ENCODE data around the gene HMCN2.

Gene HMCN2

DNA sequence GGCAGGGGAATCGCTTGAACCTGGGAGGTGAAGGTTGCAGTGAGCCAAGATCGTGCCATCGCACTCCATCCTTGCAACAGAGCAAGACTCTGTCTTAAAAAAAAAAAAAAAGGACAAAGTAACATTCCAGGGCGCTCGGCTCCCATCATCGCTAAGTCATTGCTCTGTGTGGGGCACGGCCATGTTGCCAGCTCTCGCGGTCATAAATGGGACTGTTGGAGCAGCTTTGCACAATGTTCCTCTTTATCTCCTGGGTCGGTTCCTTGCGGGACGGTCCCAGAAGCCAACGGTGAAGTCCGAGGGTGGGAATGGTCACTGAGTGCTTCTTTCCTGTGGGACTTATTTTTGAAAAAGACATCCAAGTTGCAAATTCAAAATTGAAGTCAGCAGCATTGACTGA, 65.5 kb downstream of the HMCN2 start:
- TF ChIP-seq, protein P1, sequence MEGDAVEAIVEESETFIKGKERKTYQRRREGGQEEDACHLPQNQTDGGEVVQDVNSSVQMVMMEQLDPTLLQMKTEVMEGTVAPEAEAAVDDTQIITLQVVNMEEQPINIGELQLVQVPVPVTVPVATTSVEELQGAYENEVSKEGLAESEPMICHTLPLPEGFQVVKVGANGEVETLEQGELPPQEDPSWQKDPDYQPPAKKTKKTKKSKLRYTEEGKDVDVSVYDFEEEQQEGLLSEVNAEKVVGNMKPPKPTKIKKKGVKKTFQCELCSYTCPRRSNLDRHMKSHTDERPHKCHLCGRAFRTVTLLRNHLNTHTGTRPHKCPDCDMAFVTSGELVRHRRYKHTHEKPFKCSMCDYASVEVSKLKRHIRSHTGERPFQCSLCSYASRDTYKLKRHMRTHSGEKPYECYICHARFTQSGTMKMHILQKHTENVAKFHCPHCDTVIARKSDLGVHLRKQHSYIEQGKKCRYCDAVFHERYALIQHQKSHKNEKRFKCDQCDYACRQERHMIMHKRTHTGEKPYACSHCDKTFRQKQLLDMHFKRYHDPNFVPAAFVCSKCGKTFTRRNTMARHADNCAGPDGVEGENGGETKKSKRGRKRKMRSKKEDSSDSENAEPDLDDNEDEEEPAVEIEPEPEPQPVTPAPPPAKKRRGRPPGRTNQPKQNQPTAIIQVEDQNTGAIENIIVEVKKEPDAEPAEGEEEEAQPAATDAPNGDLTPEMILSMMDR (IDR thresholded peaks at IDR 0.05; ENCODE audit: insufficient read depth, low read depth, low read length, missing control alignments), result no peak
- H3K4me3 ChIP-seq (ENCODE audit: low read depth, low read length), result no peak overlapping the region
- no peak for DNase-seq (ENCODE audit: low read depth)

DNA sequence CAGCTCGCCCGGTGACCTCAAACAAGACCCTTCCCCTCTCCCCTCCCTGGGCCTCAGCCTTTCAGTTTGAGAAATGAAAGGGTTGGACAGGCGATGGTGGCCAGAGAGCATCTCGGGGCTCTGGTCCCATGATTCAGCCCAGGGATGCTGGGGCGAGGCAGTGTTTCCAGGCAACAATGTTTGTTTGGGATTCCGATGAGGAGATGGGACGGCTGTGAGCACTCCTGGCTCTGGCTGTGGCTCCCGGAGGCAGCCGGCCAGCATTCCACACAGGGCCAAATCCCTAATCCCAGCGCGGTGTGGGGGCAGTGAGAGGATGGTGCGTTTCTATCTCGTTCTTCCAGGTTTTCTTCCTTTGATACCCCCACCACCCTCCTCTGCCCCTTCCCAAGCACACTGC, 66.0 kb downstream of the HMCN2 start:
- DNase-seq (ENCODE audit: low read depth), result no peak
- no peak overlapping the region for H3K4me3 ChIP-seq (ENCODE audit: low read depth, low read length)
- TF ChIP-seq, protein P1 (IDR thresholded peaks at IDR 0.05; ENCODE audit: insufficient read depth, low read depth, low read length, missing control alignments), result no peak

DNA sequence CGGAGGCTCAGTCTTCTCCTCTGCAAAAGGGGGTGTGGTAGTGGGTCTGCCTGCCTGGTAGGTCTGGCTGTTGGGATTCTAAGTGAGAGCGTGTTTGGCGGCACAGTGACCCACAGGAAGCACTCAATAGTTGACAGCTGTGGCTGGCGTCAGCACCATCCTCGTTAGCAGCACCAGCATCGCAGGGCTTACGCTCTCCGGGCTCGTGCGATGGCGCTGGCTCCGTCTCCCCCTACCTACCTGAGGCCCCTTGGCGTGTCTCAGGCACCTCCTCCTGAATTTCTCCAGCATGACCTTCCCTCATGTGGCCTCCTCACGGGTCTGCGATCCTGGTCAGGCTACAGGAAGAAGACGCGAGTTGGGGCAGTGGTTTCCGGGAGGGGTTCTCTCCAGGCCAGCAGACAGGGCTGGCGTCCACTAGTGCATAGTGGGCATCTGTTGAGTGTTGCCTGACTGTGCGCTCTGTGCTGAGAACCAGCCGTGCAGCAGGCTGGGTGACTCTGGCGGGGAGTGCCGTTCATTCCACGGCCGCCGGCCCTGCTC, 66.9 kb downstream of the HMCN2 start:
- no peak overlapping the region for H3K4me3 ChIP-seq (ENCODE audit: low read depth, low read length)
- DNase-seq (ENCODE audit: low read depth), result no peak
- TF ChIP-seq, protein P1 (IDR thresholded peaks at IDR 0.05; ENCODE audit: insufficient read depth, low read depth, low read length, missing control alignments), result no peak

DNA sequence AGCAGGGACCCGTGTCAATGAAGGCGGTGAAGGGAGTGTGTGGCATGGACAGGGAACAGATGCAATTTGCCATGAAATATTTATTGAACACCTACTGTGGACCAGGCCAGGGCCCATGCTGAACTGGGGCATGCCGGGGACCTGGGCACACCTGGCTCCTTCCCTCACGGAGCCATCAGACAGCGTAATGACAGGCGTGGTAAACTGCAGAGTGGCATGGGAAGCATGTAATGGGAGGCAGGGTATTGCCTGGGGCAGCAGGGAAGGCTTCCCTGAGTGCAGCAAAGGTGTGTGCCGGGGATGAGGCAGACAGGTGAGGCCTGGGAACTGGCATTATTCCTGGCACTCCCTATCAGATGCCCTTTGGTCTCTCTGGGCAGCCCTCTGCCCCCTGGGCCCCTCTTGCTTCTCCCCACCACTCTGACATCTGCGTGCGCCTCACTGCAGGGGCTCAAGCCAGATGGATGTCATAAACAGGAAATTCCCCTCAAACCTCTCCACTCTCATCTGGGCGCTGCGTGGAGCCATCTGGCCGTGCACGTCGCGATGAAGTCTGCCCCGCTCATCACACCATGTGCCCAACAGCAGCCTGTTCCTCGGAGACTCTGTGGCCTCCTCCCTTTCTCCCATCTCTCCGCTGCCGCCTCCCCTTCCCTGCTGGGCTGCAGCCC, 67.6 kb downstream of the HMCN2 start:
- H3K4me3 ChIP-seq (ENCODE audit: low read depth, low read length), result no peak overlapping the region
- TF ChIP-seq, protein P1 (IDR thresholded peaks at IDR 0.05; ENCODE audit: insufficient read depth, low read depth, low read length, missing control alignments), result no peak
- DNase-seq (ENCODE audit: low read depth), result no peak

DNA sequence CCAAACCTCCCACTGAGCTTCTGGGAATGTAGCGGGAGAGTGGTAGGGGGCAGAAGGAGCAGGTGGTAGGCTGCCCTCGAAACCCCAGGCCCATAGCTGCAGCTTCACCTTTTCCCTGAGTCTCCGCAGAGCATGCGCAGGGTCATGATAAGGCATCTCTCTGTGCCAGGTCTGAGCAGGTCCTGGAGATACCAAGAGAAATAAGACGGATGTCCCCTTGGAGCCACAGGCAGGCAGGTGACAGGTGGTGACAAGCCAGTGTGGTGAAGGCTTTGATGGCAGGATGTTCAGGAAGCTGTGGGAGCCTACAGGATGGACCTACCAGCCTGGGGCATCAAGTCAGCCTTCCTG, 68.1 kb downstream of the HMCN2 start:
- DNase-seq (ENCODE audit: low read depth), result no peak
- no peak overlapping the region for H3K4me3 ChIP-seq (ENCODE audit: low read depth, low read length)
- TF ChIP-seq, protein P1 (IDR thresholded peaks at IDR 0.05; ENCODE audit: insufficient read depth, low read depth, low read length, missing control alignments), result no peak

DNA sequence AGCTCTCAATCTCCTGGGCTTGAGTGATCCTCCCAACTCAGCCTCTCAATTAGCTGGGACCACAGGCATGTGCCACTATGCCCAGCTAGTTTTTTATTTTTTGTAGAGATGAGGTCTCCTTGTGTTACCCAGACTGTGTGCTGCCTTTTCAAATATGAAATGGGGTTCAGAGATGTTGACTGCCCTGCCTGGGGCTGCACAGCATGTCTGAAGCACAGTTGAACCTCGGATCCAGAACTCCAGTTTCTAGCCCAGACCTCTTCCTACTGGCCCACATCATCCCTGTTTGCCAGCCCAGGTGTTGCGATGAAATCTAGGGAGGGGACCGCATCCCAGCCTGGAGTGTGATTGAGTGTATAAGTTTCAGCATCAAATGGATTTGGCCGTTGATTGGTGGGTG, 69.4 kb downstream of the HMCN2 start:
- TF ChIP-seq, protein P1 (IDR thresholded peaks at IDR 0.05; ENCODE audit: insufficient read depth, low read depth, low read length, missing control alignments), result no peak
- no peak overlapping the region for H3K4me3 ChIP-seq (ENCODE audit: low read depth, low read length)
- no peak for DNase-seq (ENCODE audit: low read depth)

All from GM12865 (cell line).